Hematopoietic multipotent progenitor cell (in vitro differentiated cells): ENCODE measurements around the gene MUC6. TPM values are rescaled to one million over a fixed set of nuclear protein-coding genes. Genes with fewer than 3 reads are reported as not detected.

Experiments used
- DNase-seq, 3 donors: peaks; one replicate each; pipeline ENCODE4 v3.0.0-alpha.2; 2011 to 2015; ENCODE audit warnings: low read depth in 2 of 3, low spot score in 2 of 3
- total RNA-seq: library from RNA; depleted of rRNA; stranded (reverse); fragments of >200 nt; gene quantifications from one replicate; pipeline ENCODE4 v1.2.3, GENCODE V29; 2012

MUC6 gene
- total RNA-seq, 1 donor: under 0.01 TPM

GRCh38 chr11:1009991-1010390 is 26.5 kb downstream of the MUC6 start:
- DNase-seq: no peak

- DNase-seq: no peak
Observed at GRCh38 chr11:1009371-1009770, 27.1 kb downstream of the MUC6 start.

- DNase-seq: no peak
Observed at GRCh38 chr11:1008803-1009145, 27.7 kb downstream of the MUC6 start.

GRCh38 chr11:1008001-1008802 is 28.3 kb downstream of the MUC6 start:
- no peak for DNase-seq

GRCh38 chr11:1007279-1007678 is 29.2 kb downstream of the MUC6 start:
- DNase-seq: no peak

- no peak for DNase-seq
Observed at GRCh38 chr11:1006762-1007161, 29.8 kb downstream of the MUC6 start.

- no peak for DNase-seq
Observed at GRCh38 chr11:1005928-1006327, 30.6 kb downstream of the MUC6 start.

- no peak for DNase-seq
Observed at GRCh38 chr11:1003159-1003558, 33.4 kb downstream of the MUC6 start.

GRCh38 chr11:1002406-1002984 is 34.0 kb downstream of the MUC6 start:
- DNase-seq: no peak

GRCh38 chr11:1001617-1002405 is 34.7 kb downstream of the MUC6 start:
- DNase-seq: no peak

GRCh38 chr11:1000357-1001278 is 35.9 kb downstream of the MUC6 start:
- no peak for DNase-seq

- no peak for DNase-seq
Observed at GRCh38 chr11:999009-999408, 37.5 kb downstream of the MUC6 start.

GRCh38 chr11:997907-998306 is 38.6 kb downstream of the MUC6 start:
- DNase-seq: no peak

- DNase-seq: no peak
Observed at GRCh38 chr11:996681-997080, 39.8 kb downstream of the MUC6 start.

- no peak for DNase-seq
Observed at GRCh38 chr11:995752-996420, 40.6 kb downstream of the MUC6 start.

- no peak for DNase-seq
Observed at GRCh38 chr11:995044-995751, 41.3 kb downstream of the MUC6 start.

GRCh38 chr11:993632-994167 is 42.8 kb downstream of the MUC6 start:
- DNase-seq: no peak

GRCh38 chr11:992577-992976 is 43.9 kb downstream of the MUC6 start:
- no peak for DNase-seq

GRCh38 chr11:991711-992307 is 44.7 kb downstream of the MUC6 start:
- DNase-seq: no peak
